GM18517 (cell line): Measurements from ENCODE around the gene MMD.

Source experiments
- ATAC-seq: cut with Tn5 transposase; IDR thresholded peaks from one replicate; pipeline ENCODE4 v1.9.1; 2021; ENCODE audit warnings: mild to moderate bottlenecking, moderate library complexity; ENCODE audit not compliant: unreplicated experiment

The MMD gene

GRCh38 chr17:55356434-55357328 lies 65.0 kb downstream of the MMD start:
- ATAC-seq, result peak; percentile 97

DNA sequence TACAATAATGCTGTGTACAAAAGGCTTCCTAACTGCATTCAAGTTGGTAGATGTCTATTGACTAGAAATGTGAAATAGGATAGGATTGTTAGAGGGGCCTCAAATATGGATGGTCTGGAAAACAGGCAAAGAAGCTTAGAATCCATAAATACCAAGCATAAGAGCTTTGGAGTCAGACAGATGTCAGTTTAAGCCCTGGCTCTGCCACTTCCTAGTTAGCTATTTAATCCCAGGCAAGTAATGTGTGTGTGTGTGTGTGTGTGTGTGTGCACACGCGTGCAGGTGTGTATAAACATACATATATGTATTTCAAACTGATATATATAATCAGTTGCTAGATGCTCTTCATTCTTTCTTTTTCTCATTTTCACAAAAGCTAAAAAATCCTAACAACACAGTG lies 66.7 kb downstream of the MMD start:
- ATAC-seq, result no peak

GRCh38 chr17:55354010-55354409 lies 67.6 kb downstream of the MMD start:
- ATAC-seq, result no peak

GRCh38 chr17:55351226-55351625 lies 70.4 kb downstream of the MMD start:
- no peak for ATAC-seq

DNA sequence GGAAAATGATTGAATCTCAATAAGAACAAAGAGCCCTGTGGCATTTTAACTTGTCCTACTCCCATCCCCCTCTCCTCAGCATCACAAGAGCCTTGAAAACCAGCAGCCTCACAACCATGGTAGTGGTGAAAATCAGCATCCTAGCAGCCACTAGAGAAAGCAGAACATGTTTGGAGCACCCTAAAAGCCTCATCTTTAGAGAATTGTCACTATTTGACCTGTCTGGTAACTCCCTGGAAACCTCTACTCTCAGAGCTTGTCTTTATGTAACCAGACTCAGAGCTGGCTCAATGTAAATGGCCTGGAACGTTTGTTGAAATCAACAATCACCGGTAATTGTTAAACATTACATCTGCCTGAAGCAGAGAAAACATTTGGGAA lies 70.8 kb downstream of the MMD start:
- ATAC-seq, result no peak

DNA sequence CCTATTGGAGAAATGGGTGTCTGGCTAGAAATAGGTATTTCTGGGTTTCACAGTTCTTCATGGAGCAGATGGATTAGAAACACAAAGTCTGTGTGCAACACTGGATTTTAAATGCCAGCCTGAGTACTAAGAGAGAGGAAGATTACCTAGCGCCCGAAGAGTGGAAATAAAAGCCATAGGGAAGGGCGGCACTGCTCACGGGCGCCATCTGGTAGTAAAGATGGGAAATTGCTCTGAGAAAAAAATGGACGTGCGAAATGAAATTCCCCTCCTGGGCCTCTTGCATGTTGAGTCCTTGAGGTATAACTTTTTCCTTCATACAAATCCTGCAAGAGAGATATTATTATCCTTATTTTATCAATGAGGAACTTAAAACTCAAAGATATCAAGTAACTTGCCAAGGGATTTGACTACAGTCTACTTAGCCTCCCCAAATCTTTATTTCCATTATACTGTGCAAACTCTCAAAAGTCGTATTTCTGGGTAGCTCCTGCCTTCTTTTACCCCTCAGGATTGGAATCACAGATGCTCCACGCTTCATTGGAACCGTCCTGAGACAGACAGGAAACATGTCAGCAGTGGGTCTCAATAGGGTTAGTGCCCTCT lies 72.8 kb downstream of the MMD start:
- peak; percentile 72 for ATAC-seq

DNA sequence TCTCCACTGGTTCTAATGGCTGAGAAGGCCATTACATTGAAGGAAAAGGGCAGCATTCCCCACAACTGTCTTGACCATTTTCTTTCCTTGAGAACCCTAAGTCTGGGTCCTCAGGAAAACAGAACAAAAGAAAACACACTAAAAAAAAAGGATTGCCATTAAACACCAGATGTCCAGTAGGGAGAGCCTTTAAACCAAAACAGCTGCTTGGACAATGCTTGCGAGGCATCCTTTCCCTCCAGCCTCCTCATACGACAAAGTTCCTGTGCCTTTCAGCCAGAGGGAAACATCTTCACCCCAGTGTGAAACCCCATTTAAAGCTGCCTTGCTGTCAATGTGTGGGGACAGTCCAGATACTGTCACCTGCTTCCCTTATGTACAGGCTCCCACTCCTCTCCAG lies 74.3 kb downstream of the MMD start:
- ATAC-seq, result no peak

GRCh38 chr17:55346658-55347057 lies 75.0 kb downstream of the MMD start:
- no peak for ATAC-seq

GRCh38 chr17:55345132-55345531 lies 76.5 kb downstream of the MMD start:
- ATAC-seq, result no peak

DNA sequence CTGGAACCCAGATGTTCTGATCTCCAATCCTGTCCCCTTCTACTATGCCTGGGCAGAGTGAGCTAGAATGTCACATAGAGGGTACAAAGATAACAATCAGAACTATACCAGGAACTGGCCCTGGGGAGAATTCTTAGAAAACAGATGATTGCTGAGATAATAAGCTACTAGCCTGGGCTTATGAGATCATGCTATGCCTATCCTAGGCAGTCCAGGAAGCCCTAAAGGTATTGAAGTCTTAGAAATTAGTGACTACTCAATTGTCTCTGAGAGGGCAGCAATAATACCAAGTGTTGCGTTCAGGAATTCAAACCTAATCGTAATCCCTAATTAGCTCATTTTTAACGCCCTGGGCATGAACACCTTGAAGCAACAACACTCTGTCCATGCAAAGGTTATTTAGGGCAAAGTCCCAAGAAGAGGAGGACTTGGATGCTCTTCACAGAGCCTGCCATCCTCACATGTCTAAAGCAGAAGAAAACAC lies 77.1 kb downstream of the MMD start:
- ATAC-seq, result no peak

- ATAC-seq, result no peak
These were observed 77.6 kb downstream of the MMD start for GRCh38 chr17:55343900-55344513.

DNA sequence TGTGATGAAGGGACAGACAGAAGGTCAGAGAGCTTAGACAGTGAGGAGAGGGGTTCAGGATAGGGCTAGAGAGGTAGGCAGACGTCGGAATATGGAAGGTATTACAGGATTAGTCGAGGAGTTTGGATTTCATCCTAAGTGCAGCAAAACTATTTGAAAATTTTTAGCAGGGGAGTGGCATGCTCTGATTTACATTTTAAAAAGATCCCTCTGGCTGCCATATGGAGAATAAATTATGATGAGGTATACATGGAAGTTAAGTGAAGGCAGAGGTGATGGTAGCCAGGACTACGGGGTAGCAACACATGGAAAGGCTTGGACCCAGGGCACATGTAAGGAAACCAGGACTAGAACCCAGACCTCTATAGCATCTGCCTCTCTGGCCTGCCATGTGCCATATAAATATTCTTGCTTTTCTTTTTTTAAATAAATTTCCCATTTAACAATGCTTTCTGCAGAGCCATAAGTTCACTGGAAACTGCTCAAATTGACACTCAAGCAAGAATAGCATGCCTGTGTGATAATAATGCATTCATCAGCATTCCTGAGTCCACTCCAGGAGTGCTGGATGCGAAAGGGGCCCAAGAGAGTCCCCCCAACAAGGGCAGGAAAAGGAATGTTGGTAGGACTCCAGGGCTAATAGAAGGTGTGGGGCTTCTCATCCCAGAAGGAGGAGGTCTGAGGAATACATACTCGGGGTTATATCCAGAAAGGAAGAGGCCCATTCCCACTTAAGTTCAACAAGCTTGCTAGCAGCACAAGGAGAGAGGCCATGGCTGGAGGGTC lies 78.6 kb downstream of the MMD start:
- ATAC-seq, result no peak
